Ishikawa (cell line): ENCODE data around the gene VIPR2.

Experiments
- CEBPB ChIP-seq: IDR thresholded peaks from 2 replicates; pipeline ENCODE4 v1.6.1; 2012
- CREB1 ChIP-seq: IDR thresholded peaks from 2 replicates; pipeline ENCODE4 v1.6.1; 2012; ENCODE audit warnings: low read depth
- EGR1 ChIP-seq: IDR thresholded peaks from 2 replicates; pipeline ENCODE4 v1.6.1; 2012
- EP300 ChIP-seq: IDR thresholded peaks from 2 replicates; pipeline ENCODE4 v1.6.1; 2012; ENCODE audit warnings: borderline replicate concordance
- FOXM1 ChIP-seq: IDR thresholded peaks from 2 replicates; pipeline ENCODE4 v1.6.1; 2012; ENCODE audit warnings: low read depth, borderline replicate concordance
- NFIC ChIP-seq: IDR thresholded peaks from 2 replicates; pipeline ENCODE4 v1.6.1; 2012
- RAD21 ChIP-seq: IDR thresholded peaks from 2 replicates; pipeline ENCODE4 v1.6.1; 2012; ENCODE audit warnings: low read depth
- TAF1 ChIP-seq: IDR thresholded peaks from 2 replicates; pipeline ENCODE4 v1.6.1; 2012; ENCODE audit warnings: low read depth, mild to moderate bottlenecking
- TCF12 ChIP-seq: IDR thresholded peaks from 2 replicates; pipeline ENCODE4 v1.6.1; 2012; ENCODE audit warnings: low read depth
- TEAD4 ChIP-seq: IDR thresholded peaks from 2 replicates; pipeline ENCODE4 v1.6.1; 2012
- YY1 ChIP-seq: IDR thresholded peaks from 2 replicates; pipeline ENCODE4 v1.6.1; 2012; ENCODE audit warnings: low read depth
- ZBTB7A ChIP-seq: IDR thresholded peaks from 2 replicates; pipeline ENCODE4 v1.6.1; 2012; ENCODE audit warnings: low read depth
- TF ChIP-seq, protein P1 (sequence below): IDR thresholded peaks from 2 replicates; pipeline ENCODE4 v1.6.1; 2012
- TF ChIP-seq, protein P2 (sequence below): IDR thresholded peaks from 2 replicates; pipeline ENCODE4 v1.6.1; 2012
- TF ChIP-seq, protein P3 (sequence below): IDR thresholded peaks from 2 replicates; pipeline ENCODE4 v1.6.1; 2012; ENCODE audit warnings: low read depth, mild to moderate bottlenecking

Gene VIPR2

DNA sequence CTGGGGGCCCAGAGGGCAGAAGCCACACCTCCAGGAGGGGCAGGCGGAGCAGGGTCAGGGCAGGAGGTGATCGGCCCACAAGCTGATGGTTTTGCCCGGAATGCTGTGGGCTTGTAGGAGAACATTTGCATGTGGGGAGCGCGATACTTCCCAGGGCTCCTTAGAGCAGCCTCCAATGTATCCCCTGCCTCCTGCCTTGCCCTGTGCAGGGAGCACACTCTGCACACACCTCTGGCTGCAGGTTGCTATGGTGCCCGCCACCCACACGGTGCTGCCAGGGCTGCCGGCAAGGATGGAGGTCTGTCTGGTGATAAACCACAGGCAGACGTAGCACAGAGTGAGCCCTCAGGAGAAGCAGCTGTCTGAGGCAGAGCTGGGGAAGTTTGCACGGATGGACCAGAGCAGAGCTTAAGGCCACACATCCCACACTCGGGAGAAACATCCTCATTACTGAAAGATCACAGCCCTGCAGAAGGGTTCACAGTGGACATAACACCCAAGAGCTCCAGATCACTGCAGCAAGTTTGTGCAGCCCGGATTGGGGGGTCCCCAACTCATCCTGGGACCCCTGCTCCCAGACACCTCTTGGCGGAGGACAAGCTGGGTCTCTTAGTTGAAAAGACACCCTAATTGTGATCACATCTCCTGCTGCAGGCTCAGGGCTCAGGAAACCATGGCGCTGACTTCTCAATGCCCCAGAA is 41.8 kb downstream of the VIPR2 start:
- no peak for TF ChIP-seq FOXM1
- no peak for TF ChIP-seq TCF12
- TF ChIP-seq CREB1: no peak
- no peak for TF ChIP-seq YY1

DNA sequence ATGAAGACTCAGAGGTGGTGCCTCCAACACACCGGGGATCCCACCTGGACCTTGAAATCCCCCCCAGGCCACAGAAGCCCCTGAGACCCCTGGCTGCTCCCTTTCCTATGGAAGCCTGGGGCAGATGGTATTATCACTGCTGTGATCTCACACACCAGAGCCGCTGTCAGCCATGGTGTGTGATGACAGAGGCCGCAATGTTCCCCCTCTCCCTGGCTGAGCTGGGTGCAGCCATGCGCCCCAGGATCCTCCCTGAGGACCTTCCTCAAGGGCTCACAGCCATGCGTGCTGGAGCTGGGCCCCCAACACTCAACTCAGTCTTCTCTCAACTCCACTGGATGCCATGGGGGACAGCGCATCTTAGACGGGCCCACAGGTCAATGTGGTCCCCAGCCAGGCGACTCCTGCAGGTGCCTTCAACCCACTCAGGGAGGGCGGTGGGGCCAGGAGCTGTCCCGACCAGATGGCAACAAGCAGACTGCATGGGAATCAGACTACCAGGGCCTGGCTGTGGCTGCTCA is 44.9 kb downstream of the VIPR2 start:
- no peak for TF ChIP-seq RAD21
- TF ChIP-seq YY1: no peak
- TF ChIP-seq TCF12: no peak
- no peak for TF ChIP-seq CREB1
- no peak for TF ChIP-seq TEAD4
- TF ChIP-seq, protein P1, sequence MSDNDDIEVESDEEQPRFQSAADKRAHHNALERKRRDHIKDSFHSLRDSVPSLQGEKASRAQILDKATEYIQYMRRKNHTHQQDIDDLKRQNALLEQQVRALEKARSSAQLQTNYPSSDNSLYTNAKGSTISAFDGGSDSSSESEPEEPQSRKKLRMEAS: no peak
- TF ChIP-seq, protein P2, sequence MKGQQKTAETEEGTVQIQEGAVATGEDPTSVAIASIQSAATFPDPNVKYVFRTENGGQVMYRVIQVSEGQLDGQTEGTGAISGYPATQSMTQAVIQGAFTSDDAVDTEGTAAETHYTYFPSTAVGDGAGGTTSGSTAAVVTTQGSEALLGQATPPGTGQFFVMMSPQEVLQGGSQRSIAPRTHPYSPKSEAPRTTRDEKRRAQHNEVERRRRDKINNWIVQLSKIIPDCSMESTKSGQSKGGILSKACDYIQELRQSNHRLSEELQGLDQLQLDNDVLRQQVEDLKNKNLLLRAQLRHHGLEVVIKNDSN: no peak
- no peak for TF ChIP-seq CEBPB
- TF ChIP-seq ZBTB7A: no peak
- no peak for TF ChIP-seq NFIC
- TF ChIP-seq, protein P3, sequence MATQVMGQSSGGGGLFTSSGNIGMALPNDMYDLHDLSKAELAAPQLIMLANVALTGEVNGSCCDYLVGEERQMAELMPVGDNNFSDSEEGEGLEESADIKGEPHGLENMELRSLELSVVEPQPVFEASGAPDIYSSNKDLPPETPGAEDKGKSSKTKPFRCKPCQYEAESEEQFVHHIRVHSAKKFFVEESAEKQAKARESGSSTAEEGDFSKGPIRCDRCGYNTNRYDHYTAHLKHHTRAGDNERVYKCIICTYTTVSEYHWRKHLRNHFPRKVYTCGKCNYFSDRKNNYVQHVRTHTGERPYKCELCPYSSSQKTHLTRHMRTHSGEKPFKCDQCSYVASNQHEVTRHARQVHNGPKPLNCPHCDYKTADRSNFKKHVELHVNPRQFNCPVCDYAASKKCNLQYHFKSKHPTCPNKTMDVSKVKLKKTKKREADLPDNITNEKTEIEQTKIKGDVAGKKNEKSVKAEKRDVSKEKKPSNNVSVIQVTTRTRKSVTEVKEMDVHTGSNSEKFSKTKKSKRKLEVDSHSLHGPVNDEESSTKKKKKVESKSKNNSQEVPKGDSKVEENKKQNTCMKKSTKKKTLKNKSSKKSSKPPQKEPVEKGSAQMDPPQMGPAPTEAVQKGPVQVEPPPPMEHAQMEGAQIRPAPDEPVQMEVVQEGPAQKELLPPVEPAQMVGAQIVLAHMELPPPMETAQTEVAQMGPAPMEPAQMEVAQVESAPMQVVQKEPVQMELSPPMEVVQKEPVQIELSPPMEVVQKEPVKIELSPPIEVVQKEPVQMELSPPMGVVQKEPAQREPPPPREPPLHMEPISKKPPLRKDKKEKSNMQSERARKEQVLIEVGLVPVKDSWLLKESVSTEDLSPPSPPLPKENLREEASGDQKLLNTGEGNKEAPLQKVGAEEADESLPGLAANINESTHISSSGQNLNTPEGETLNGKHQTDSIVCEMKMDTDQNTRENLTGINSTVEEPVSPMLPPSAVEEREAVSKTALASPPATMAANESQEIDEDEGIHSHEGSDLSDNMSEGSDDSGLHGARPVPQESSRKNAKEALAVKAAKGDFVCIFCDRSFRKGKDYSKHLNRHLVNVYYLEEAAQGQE: no peak
- no peak for TF ChIP-seq FOXM1
- no peak for TF ChIP-seq TAF1
- no peak for TF ChIP-seq EGR1
- TF ChIP-seq EP300: no peak

DNA sequence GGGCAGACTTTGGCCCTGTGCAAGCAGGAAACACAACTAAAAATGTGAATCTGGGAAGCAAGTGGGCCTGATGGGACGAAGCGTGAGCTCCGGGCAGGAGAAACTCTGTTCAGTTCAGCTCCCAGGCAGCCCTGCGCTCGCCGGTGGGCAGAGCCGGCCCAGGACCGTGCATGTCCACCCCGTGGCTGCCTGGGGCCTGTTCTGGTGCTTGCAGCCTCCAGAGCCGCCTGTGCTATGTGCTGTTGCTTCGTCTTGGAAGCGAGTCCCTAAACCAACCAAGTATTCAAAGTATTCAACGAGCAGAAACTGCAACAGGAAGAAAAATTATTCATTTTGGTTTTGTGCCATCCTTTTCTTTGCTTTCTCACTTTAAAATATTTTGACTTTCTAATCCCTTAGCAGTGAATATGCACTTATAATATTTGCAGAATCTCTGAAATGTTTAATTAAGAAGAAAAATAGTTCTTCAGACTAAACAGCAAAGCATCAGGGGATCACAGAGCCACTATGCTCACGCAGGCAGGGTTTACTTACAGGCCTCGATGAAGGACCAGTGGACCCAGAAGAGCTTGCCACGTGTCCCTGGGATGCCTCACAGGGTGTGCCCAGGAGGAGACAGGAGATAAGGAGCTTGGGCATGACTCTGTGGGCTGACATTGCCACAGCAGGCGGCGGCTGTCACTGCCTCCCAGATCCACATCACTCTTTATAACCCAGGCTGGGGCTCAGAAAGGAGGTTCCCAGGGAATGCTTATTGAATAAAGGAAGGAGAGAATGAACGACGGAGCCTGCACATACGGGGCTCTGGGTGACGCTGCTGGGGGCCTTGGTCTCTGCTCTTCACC is 45.6 kb downstream of the VIPR2 start:
- TF ChIP-seq CEBPB (no peak), TCF12 (no peak)

DNA sequence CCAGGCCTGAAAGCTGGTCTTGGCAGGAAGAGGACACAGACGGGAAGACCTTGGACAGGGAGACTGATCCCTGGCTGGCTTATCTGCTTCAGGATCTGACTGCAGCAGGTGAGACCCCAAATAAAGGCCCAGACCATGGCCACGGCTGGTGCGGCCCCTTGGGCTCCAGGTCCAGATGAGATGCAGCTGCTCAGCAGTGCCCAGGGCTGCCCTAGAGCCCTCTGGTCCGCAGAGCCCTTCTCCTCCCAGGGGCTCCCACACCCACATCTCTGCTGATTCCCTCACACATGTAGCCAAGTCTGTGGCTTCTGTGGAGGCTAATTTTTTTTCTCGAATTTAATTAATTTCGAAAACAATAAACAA is 46.3 kb downstream of the VIPR2 start:
- TF ChIP-seq ZBTB7A: no peak
- no peak for TF ChIP-seq CEBPB
- no peak for TF ChIP-seq TCF12
- TF ChIP-seq, protein P3: no peak
- TF ChIP-seq TEAD4: no peak
- TF ChIP-seq, protein P2: no peak
- no peak for TF ChIP-seq EGR1
- TF ChIP-seq, protein P1: no peak
- no peak for TF ChIP-seq FOXM1
- no peak for TF ChIP-seq CREB1

DNA sequence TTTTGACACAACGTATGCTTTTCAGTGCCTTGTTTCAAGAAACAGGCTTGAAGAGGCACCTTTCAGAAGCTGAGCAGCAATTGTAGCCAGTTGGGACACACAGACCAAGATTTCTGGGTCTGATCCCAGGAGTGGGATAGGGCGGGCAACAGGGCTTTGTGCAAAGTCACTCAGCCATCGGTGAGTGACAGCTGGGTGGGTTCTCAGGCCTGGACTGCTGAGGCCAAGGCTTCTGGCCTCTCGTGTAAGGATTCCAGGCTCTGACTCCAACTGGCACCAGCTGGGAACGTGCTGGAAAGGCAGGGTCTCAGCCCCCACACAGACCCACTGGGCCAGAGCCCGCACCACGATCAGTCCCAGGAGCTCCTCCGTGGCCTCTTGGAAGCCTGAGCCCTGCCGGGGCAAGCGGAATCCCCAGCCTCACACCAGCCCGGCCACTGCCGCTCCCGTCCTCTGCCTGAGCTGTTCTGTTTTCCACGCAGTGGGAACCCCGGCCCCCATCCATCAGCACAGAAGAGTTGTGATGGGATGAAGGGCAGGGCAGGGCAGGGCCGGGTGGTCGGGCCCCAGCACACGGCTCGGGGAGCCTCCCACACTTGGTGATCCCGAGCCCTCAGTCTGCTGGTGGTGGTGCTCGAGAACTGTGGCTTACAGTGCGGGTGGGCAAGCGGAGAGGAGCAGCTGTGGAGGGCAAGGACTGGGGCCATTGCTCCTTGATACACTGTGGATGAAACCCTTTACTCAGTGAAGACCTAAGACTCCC is 46.8 kb downstream of the VIPR2 start:
- TF ChIP-seq, protein P3: no peak
- TF ChIP-seq EGR1 (no peak), FOXM1 (no peak), TEAD4 (no peak), EP300 (no peak), ZBTB7A (no peak), TCF12 (no peak), YY1 (no peak), RAD21 (no peak), CEBPB (no peak), CREB1 (no peak), TAF1 (no peak)
- TF ChIP-seq, protein P2: no peak
- TF ChIP-seq, protein P1: no peak
